HepG2 (cell line): ENCODE measurements around the gene TMC4. TPM values are rescaled to one million over a fixed set of nuclear protein-coding genes. Genes with fewer than 3 reads are reported as not detected.

ENCODE experiments used
- CC2D1A ChIP-seq: sonication (generic); formaldehyde crosslinking; IDR thresholded peaks from 2 replicates; pipeline ENCODE4 v1.8.1; 2023; ENCODE audit warnings: mild to moderate bottlenecking, missing genetic modification reagents
- CHCHD3 ChIP-seq: sonication (generic); formaldehyde crosslinking; IDR thresholded peaks from 2 replicates; pipeline ENCODE4 v1.8.0; 2022; ENCODE audit warnings: mild to moderate bottlenecking, missing genetic modification reagents, moderate library complexity
- DNMT3B ChIP-seq: conservative IDR thresholded peaks from 2 replicates; pipeline ENCODE4 v1.6.1; 2016; ENCODE audit warnings: missing biosample characterization, control low read depth
- HNRNPLL ChIP-seq: fragments of 200-400 bp; formaldehyde crosslinking; IDR thresholded peaks from 2 replicates; pipeline ENCODE4 v1.6.1; 2017; ENCODE audit warnings: mild to moderate bottlenecking, low read depth, low read length; ENCODE audit not compliant: poor library complexity, severe bottlenecking
- HOXD1 ChIP-seq: sonication (generic); formaldehyde crosslinking; IDR thresholded peaks from 2 replicates; pipeline ENCODE4 v1.5.0; 2020; ENCODE audit warnings: missing genetic modification reagents
- KDM5B ChIP-seq: sonication (generic); formaldehyde crosslinking; IDR thresholded peaks from 2 replicates; pipeline ENCODE4 v1.4.0; 2020; ENCODE audit warnings: missing genetic modification reagents, mild to moderate bottlenecking, borderline replicate concordance
- NFKB2 ChIP-seq: sonication (generic); formaldehyde crosslinking; IDR thresholded peaks from 2 replicates; pipeline ENCODE4 v1.4.0; 2020; ENCODE audit warnings: missing genetic modification reagents, borderline replicate concordance
- NKX3-1 ChIP-seq: sonication (generic); formaldehyde crosslinking; IDR thresholded peaks from 2 replicates; pipeline ENCODE4 v1.5.0; 2020; ENCODE audit warnings: missing genetic modification reagents
- UBTF ChIP-seq: sonication (generic); formaldehyde crosslinking; IDR thresholded peaks from 2 replicates; pipeline ENCODE4 v1.4.0; 2020; ENCODE audit warnings: mild to moderate bottlenecking, missing genetic modification reagents
- ZNF282 ChIP-seq: fragments of 450-650 bp; IDR thresholded peaks from 2 replicates; pipeline ENCODE4 v1.6.1; 2018; ENCODE audit not compliant: partially characterized antibody
- ZNF333 ChIP-seq: sonication (generic); formaldehyde crosslinking; IDR thresholded peaks from 2 replicates; pipeline ENCODE4 v1.4.0; 2020; ENCODE audit warnings: mild to moderate bottlenecking, missing genetic modification reagents, borderline replicate concordance
- ZNF383 ChIP-seq: sonication (generic); formaldehyde crosslinking; IDR thresholded peaks from 2 replicates; pipeline ENCODE4 v1.4.0; 2020; ENCODE audit warnings: missing genetic modification reagents, mild to moderate bottlenecking, borderline replicate concordance
- ZNF678 ChIP-seq: sonication (generic); formaldehyde crosslinking; IDR thresholded peaks from 2 replicates; pipeline ENCODE4 v1.4.0; 2020; ENCODE audit warnings: mild to moderate bottlenecking, missing genetic modification reagents
- ZSCAN20 ChIP-seq: sonication (generic); formaldehyde crosslinking; IDR thresholded peaks from 2 replicates; pipeline ENCODE4 v1.4.0; 2020; ENCODE audit warnings: missing genetic modification reagents, mild to moderate bottlenecking, borderline replicate concordance
- ZSCAN9 ChIP-seq: IDR thresholded peaks from 2 replicates; pipeline ENCODE4 v1.6.1; 2016; ENCODE audit warnings: borderline replicate concordance
- polyA plus RNA-seq, 8 experiments: library from polyadenylated mRNA; depleted of rRNA in 3 of 8; stranded (reverse) in 7 of 8; unstranded in 1 of 8; fragments of >200 nt; fragmentation: Illumina TruSeq in 4 of 8; extraction: Trizol in 4 of 8; gene quantifications; 2 replicates each; pipeline versions ENCODE4 v1.2.1 to v1.2.3, GENCODE V29; 2011 to 2016; ENCODE audit warnings: low read depth in 4 of 8, missing spikeins in 1 of 8, mixed read lengths in 1 of 8; ENCODE audit not compliant: insufficient read depth in 1 of 8
- total RNA-seq, 5 experiments: library from RNA; depleted of rRNA; stranded (reverse); fragments of >200 nt; fragmentation: Illumina TruSeq; extraction: Trizol; gene quantifications; 2 replicates each; pipeline ENCODE4 v1.2.3, GENCODE V29; 2016; ENCODE audit warnings: low read depth in 1 of 5
- TF ChIP-seq, protein P1 (sequence below): sonication (generic); formaldehyde crosslinking; IDR thresholded peaks from one replicate; pipeline ENCODE4 v1.5.1; 2020; ENCODE audit warnings: mild to moderate bottlenecking, missing genetic modification reagents; ENCODE audit errors: not compliant biosample characterization
- TF ChIP-seq, protein P2 (sequence below): sonication (generic); formaldehyde crosslinking; IDR thresholded peaks from 2 replicates; pipeline ENCODE4 v1.9.0; 2022; ENCODE audit warnings: low read depth, missing genetic modification reagents

Gene TMC4
- total and polyA plus RNA-seq, 2 of the 13 experiments (the other 11 are each of a cell fraction or from before 2014, with no cell fraction given): 0.13 to 0.24 TPM

- TF ChIP-seq, protein P1, sequence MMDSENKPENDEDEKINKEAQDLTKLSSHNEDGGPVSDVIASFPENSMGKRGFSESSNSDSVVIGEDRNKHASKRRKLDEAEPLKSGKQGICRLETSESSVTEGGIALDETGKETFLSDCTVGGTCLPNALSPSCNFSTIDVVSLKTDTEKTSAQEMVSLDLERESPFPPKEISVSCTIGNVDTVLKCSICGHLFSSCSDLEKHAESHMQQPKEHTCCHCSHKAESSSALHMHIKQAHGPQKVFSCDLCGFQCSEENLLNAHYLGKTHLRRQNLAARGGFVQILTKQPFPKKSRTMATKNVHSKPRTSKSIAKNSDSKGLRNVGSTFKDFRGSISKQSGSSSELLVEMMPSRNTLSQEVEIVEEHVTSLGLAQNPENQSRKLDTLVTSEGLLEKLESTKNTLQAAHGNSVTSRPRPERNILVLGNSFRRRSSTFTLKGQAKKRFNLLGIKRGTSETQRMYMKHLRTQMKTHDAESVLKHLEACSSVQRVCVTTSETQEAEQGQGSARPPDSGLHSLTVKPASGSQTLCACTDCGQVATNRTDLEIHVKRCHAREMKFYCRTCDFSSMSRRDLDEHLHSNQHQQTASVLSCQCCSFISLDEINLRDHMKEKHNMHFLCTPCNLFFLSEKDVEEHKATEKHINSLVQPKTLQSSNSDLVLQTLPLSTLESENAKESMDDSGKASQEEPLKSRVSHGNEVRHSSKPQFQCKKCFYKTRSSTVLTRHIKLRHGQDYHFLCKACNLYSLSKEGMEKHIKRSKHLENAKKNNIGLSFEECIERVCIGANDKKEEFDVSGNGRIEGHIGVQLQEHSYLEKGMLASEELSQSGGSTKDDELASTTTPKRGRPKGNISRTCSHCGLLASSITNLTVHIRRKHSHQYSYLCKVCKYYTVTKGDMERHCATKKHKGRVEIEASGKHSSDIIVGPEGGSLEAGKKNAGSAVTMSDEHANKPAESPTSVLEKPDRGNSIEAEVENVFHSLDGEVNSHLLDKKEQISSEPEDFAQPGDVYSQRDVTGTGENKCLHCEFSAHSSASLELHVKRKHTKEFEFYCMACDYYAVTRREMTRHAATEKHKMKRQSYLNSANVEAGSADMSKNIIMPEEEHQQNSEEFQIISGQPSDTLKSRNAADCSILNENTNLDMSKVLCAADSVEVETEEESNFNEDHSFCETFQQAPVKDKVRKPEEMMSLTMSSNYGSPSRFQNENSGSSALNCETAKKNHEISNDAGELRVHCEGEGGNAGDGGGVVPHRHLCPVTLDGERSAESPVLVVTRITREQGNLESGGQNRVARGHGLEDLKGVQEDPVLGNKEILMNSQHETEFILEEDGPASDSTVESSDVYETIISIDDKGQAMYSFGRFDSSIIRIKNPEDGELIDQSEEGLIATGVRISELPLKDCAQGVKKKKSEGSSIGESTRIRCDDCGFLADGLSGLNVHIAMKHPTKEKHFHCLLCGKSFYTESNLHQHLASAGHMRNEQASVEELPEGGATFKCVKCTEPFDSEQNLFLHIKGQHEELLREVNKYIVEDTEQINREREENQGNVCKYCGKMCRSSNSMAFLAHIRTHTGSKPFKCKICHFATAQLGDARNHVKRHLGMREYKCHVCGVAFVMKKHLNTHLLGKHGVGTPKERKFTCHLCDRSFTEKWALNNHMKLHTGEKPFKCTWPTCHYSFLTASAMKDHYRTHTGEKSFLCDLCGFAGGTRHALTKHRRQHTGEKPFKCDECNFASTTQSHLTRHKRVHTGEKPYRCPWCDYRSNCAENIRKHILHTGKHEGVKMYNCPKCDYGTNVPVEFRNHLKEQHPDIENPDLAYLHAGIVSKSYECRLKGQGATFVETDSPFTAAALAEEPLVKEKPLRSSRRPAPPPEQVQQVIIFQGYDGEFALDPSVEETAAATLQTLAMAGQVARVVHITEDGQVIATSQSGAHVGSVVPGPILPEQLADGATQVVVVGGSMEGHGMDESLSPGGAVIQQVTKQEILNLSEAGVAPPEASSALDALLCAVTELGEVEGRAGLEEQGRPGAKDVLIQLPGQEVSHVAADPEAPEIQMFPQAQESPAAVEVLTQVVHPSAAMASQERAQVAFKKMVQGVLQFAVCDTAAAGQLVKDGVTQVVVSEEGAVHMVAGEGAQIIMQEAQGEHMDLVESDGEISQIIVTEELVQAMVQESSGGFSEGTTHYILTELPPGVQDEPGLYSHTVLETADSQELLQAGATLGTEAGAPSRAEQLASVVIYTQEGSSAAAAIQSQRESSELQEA (CRISPR knock-in tag): no peak
- no peak for TF ChIP-seq ZNF383 (CRISPR knock-in tag)
- no peak for TF ChIP-seq ZNF333 (CRISPR knock-in tag)
- TF ChIP-seq NFKB2 (CRISPR knock-in tag): 0 out of 2 replicates have a peak, but pooled peaks have one; percentile 24
- TF ChIP-seq, protein P2, sequence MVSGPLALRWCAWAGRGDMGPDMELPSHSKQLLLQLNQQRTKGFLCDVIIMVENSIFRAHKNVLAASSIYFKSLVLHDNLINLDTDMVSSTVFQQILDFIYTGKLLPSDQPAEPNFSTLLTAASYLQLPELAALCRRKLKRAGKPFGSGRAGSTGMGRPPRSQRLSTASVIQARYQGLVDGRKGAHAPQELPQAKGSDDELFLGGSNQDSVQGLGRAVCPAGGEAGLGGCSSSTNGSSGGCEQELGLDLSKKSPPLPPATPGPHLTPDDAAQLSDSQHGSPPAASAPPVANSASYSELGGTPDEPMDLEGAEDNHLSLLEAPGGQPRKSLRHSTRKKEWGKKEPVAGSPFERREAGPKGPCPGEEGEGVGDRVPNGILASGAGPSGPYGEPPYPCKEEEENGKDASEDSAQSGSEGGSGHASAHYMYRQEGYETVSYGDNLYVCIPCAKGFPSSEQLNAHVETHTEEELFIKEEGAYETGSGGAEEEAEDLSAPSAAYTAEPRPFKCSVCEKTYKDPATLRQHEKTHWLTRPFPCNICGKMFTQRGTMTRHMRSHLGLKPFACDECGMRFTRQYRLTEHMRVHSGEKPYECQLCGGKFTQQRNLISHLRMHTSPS (CRISPR knock-in tag): no peak
- no peak for TF ChIP-seq ZNF282
- 0 out of 2 replicates have a peak, but pooled peaks have one; percentile 45 for TF ChIP-seq UBTF (CRISPR knock-in tag)
- no peak for TF ChIP-seq KDM5B (CRISPR knock-in tag)
- no peak for TF ChIP-seq NKX3-1 (CRISPR knock-in tag)
- TF ChIP-seq CC2D1A (CRISPR knock-in tag): no peak
- no peak for TF ChIP-seq CHCHD3
- TF ChIP-seq HOXD1 (CRISPR knock-in tag): no peak
- no peak for TF ChIP-seq HNRNPLL
- no peak for TF ChIP-seq ZNF678
- no peak for TF ChIP-seq ZSCAN20 (CRISPR knock-in tag)
- TF ChIP-seq ZSCAN9 (CRISPR knock-in tag): no peak
- TF ChIP-seq DNMT3B: no peak
Measured at GRCh38 chr19:54136086-54136863, 36.7 kb downstream of the TMC4 start (continued).
